GM19455 (cell line): ENCODE results near the gene CLEC4A.
A peak's percentile ranks its signal among the peaks of the same experiment; 100 is the strongest.
"Not testable (repeated sequence)": the region's sequence is repeated elsewhere in the genome, so short reads cannot be mapped to it uniquely, and the experiment has no call there.

Experiments
- ATAC-seq: cut with Tn5 transposase; IDR thresholded peaks from one replicate; pipeline ENCODE4 v1.9.1; 2021; ENCODE audit not compliant: unreplicated experiment

CLEC4A gene

GRCh38 chr12:8123124-8123912 is at the start of gene CLEC4A:
TSS of gene CLEC4A (plus strand) at chr12:8123617. CDS start at chr12:8123879, 262 bp downstream.
- no peak for ATAC-seq

GRCh38 chr12:8075935-8076334 is 47.5 kb upstream of the CLEC4A start:
- ATAC-seq = no peak

GRCh38 chr12:8076366-8076765 is 47.1 kb upstream of the CLEC4A start:
- ATAC-seq = no peak

- no peak for ATAC-seq
Observed at GRCh38 chr12:8077207-8077606, 46.2 kb upstream of the CLEC4A start.

GRCh38 chr12:8078398-8078797 is 45.0 kb upstream of the CLEC4A start:
- no peak for ATAC-seq

GRCh38 chr12:8078916-8079315 is 44.5 kb upstream of the CLEC4A start:
- no peak for ATAC-seq

GRCh38 chr12:8080120-8080519 is 43.3 kb upstream of the CLEC4A start:
- no peak for ATAC-seq

- ATAC-seq = peak; percentile 31
Observed at GRCh38 chr12:8081251-8081920, 42.0 kb upstream of the CLEC4A start.

GRCh38 chr12:8082808-8083100 is 40.7 kb upstream of the CLEC4A start:
- no peak for ATAC-seq

- ATAC-seq = not testable (repeated sequence)
Observed at GRCh38 chr12:8084351-8084750, 39.1 kb upstream of the CLEC4A start.

- no peak for ATAC-seq
Observed at GRCh38 chr12:8087666-8088065, 35.8 kb upstream of the CLEC4A start.

GRCh38 chr12:8088574-8088973 is 34.8 kb upstream of the CLEC4A start:
- ATAC-seq = peak; percentile 64

- not testable (repeated sequence) for ATAC-seq
Observed at GRCh38 chr12:8089277-8089676, 34.1 kb upstream of the CLEC4A start.

- no peak for ATAC-seq
Observed at GRCh38 chr12:8089716-8090115, 33.7 kb upstream of the CLEC4A start.

GRCh38 chr12:8093291-8093690 is 30.1 kb upstream of the CLEC4A start:
- no peak for ATAC-seq

GRCh38 chr12:8096281-8096915 is 27.0 kb upstream of the CLEC4A start:
- ATAC-seq = no peak

GRCh38 chr12:8099235-8099634 is 24.2 kb upstream of the CLEC4A start:
- ATAC-seq = no peak

- no peak for ATAC-seq
Observed at GRCh38 chr12:8108808-8109398, 14.5 kb upstream of the CLEC4A start.

- ATAC-seq = not testable (repeated sequence)
Observed at GRCh38 chr12:8113117-8113516, 10.3 kb upstream of the CLEC4A start.

- no peak for ATAC-seq
Observed at GRCh38 chr12:8120072-8120713, 3.2 kb upstream of the CLEC4A start.

- ATAC-seq = no peak
Observed at GRCh38 chr12:8127138-8127537, 3.7 kb downstream of the CLEC4A start.
